ENCODE results near the gene GNAQ. TPM values are rescaled to one million over a fixed set of nuclear protein-coding genes. Genes with fewer than 3 reads are reported as not detected.

GNAQ gene
- total RNA-seq, 3 donors from 2014 or later (not counting 1 experiment from before 2014, with no cell fraction given) = 17.8 to 51.6 (median 24.5) TPM

- DNase-seq = no peak
- Mint-ChIP-seq H3K9me3 (no peaks in the 10 kb centered on the region), H3K4me3 (no peak overlapping the region), H3K27ac (no peak overlapping the region), H3K27me3 (ENCODE audit: low read depth in 2 of 2) (no peaks in the 10 kb centered on the region), H3K36me3 (no peaks in the 10 kb centered on the region), H3K4me1 (peaks cover 8 to 12% of the 10 kb centered on the region in 2 donors)
- Histone ChIP-seq H3K36me3 (ENCODE audit: control insufficient read depth, insufficient read depth, low read length) (no peaks in the 10 kb centered on the region), H3K4me3 (ENCODE audit: low read length) (no peak overlapping the region), H3K27me3 (ENCODE audit: control insufficient read depth, insufficient read depth, low read length) (no peaks in the 10 kb centered on the region), H3K9me3 (ENCODE audit: control insufficient read depth, insufficient read depth, low read length) (no peaks in the 10 kb centered on the region), H3K4me1 (ENCODE audit: control insufficient read depth, insufficient read depth, low read length) (no peaks in the 10 kb centered on the region), H3K27ac (ENCODE audit: low read length) (no peak overlapping the region)
- intact Hi-C loops (cut with micrococcal nuclease) = no loop called here
- TF ChIP-seq CTCF (IDR thresholded peaks at IDR 0.05) = no peak
- no peak for ATAC-seq
Observed at GRCh38 chr9:77748214-77748772, 283.3 kb downstream of the GNAQ start.

DNA sequence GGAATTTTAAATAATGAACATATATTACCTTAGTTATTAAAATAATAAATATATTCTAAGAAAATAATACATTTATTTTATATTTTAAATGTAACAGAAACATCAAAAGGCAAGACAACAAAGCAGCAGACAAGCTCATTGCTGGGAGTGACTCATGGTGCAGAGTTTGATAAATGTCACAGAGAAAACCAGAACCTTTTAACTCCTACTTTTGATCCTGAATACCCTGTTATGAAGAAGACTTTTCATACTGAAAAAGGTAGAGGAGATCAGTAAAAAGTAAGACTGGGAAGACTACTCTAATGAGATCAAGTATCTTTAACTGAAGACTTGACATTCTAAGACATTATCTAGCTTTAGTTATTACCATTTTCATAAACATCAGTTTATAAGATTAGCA is 284.4 kb downstream of the GNAQ start:
- Histone ChIP-seq H3K36me3 (ENCODE audit: control insufficient read depth, insufficient read depth, low read length) (no peaks in the 10 kb centered on the region), H3K4me3 (ENCODE audit: low read length) (no peak overlapping the region), H3K9me3 (ENCODE audit: control insufficient read depth, insufficient read depth, low read length) (no peaks in the 10 kb centered on the region), H3K4me1 (ENCODE audit: control insufficient read depth, insufficient read depth, low read length) (no peaks in the 10 kb centered on the region), H3K27ac (ENCODE audit: low read length) (no peak overlapping the region), H3K27me3 (ENCODE audit: control insufficient read depth, insufficient read depth, low read length) (no peaks in the 10 kb centered on the region)
- Mint-ChIP-seq H3K9me3 (no peaks in the 10 kb centered on the region), H3K4me1 (peaks cover 8 to 12% of the 10 kb centered on the region in 2 donors), H3K36me3 (no peaks in the 10 kb centered on the region), H3K4me3 (no peak overlapping the region), H3K27me3 (ENCODE audit: low read depth in 2 of 2) (no peaks in the 10 kb centered on the region), H3K27ac (no peak overlapping the region)
- no peak for DNase-seq
- no peak for TF ChIP-seq CTCF (IDR thresholded peaks at IDR 0.05)
- ATAC-seq = no peak
- intact Hi-C loops (cut with micrococcal nuclease) = no loop called here

- Histone ChIP-seq H3K9me3 (ENCODE audit: control insufficient read depth, insufficient read depth, low read length) (no peaks in the 10 kb centered on the region), H3K4me3 (ENCODE audit: low read length) (no peak overlapping the region), H3K36me3 (ENCODE audit: control insufficient read depth, insufficient read depth, low read length) (no peaks in the 10 kb centered on the region), H3K27me3 (ENCODE audit: control insufficient read depth, insufficient read depth, low read length) (no peaks in the 10 kb centered on the region), H3K4me1 (ENCODE audit: control insufficient read depth, insufficient read depth, low read length) (no peaks in the 10 kb centered on the region), H3K27ac (ENCODE audit: low read length) (no peak overlapping the region)
- Mint-ChIP-seq H3K4me1 (peaks cover 0 to 4% of the 10 kb centered on the region in 2 donors), H3K36me3 (no peaks in the 10 kb centered on the region), H3K4me3 (no peak overlapping the region), H3K27me3 (ENCODE audit: low read depth in 2 of 2) (no peaks in the 10 kb centered on the region), H3K27ac (no peak overlapping the region), H3K9me3 (no peaks in the 10 kb centered on the region)
- DNase-seq = no peak
- 60% methylated on average over 3 of the region's 6 CpGs for WGBS (ENCODE audit: insufficient coverage)
- TF ChIP-seq CTCF (IDR thresholded peaks at IDR 0.05) = no peak
- intact Hi-C loops (cut with micrococcal nuclease) = no loop called here
- no peak for ATAC-seq
Observed at GRCh38 chr9:77744841-77745430, 286.7 kb downstream of the GNAQ start.

DNA sequence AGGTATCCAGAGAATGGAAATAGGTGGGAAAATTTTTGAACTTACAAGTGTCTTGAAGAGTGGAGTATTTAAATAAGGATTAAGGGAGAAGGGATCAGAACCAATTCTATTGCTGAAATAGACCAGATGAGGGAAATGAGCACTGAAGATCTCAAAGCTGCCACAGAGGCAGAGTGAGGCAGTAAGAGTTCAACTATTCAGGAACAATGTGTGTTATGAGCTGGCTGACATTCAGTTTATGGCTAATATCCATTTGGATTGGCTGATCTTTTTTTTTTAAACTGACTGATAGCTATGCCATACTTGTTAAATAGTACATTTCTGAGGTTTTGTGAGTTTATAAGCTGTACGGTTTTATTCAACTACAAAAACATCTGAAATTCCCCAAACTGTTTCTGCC is 288.2 kb downstream of the GNAQ start:
- intact Hi-C loops (cut with micrococcal nuclease) = no loop called here
- WGBS (ENCODE audit: insufficient coverage) = no CpG with 5 or more reads among the region's 1 CpG
- Histone ChIP-seq H3K4me1 (ENCODE audit: control insufficient read depth, insufficient read depth, low read length) (no peaks in the 10 kb centered on the region), H3K27ac (ENCODE audit: low read length) (no peak overlapping the region), H3K9me3 (ENCODE audit: control insufficient read depth, insufficient read depth, low read length) (no peaks in the 10 kb centered on the region), H3K27me3 (ENCODE audit: control insufficient read depth, insufficient read depth, low read length) (no peaks in the 10 kb centered on the region), H3K4me3 (ENCODE audit: low read length) (no peak overlapping the region), H3K36me3 (ENCODE audit: control insufficient read depth, insufficient read depth, low read length) (no peaks in the 10 kb centered on the region)
- no peak for TF ChIP-seq CTCF (IDR thresholded peaks at IDR 0.05)
- Mint-ChIP-seq H3K27ac (no peak overlapping the region), H3K4me3 (no peak overlapping the region), H3K27me3 (ENCODE audit: low read depth in 2 of 2) (no peaks in the 10 kb centered on the region), H3K36me3 (no peaks in the 10 kb centered on the region), H3K9me3 (no peaks in the 10 kb centered on the region), H3K4me1 (peaks cover 0 to 4% of the 10 kb centered on the region in 2 donors)
- DNase-seq (no peak), ATAC-seq (no peak)

Measured in natural killer cell (primary cell).